ENCODE measurements around the gene RGMB.

Gene RGMB

GRCh38 chr5:98784411-98784810 is 10.9 kb downstream of the RGMB start:
- no peak overlapping the region for H3K4me3 ChIP-seq (ENCODE audit: low read length)
- 0 out of 2 replicates have a peak, but pooled peaks cover 1% of the 10 kb centered on the region for H3K4me1 ChIP-seq (ENCODE audit: control insufficient read depth, insufficient read depth, low read length)
- H3K27ac ChIP-seq (ENCODE audit: low read length), result no peak overlapping the region
- peaks cover 11% of the 10 kb centered on the region; the same call in 1 of the 2 replicates for H3K36me3 ChIP-seq (ENCODE audit: control insufficient read depth, insufficient read depth, low read length)
- H3K27me3 ChIP-seq (ENCODE audit: control insufficient read depth, insufficient read depth, low read length), result no peaks in the 10 kb centered on the region
- no peaks in the 10 kb centered on the region for H3K9me3 ChIP-seq (ENCODE audit: control insufficient read depth, insufficient read depth, low read length)
- DNase-seq (ENCODE audit: low read depth, low spot score), result no peak

GRCh38 chr5:98785244-98785643 is 11.8 kb downstream of the RGMB start:
- H3K27me3 ChIP-seq (ENCODE audit: control insufficient read depth, insufficient read depth, low read length), result no peaks in the 10 kb centered on the region
- H3K4me3 ChIP-seq (ENCODE audit: low read length), result no peak overlapping the region
- no peak for DNase-seq (ENCODE audit: low read depth, low spot score)
- H3K36me3 ChIP-seq (ENCODE audit: control insufficient read depth, insufficient read depth, low read length), result peaks cover 8% of the 10 kb centered on the region; the same call in 1 of the 2 replicates
- WGBS (ENCODE audit: insufficient coverage, insufficient read length), result no CpG with 5 or more reads among the region's 3 CpGs
- H3K9me3 ChIP-seq (ENCODE audit: control insufficient read depth, insufficient read depth, low read length), result no peaks in the 10 kb centered on the region
- H3K4me1 ChIP-seq (ENCODE audit: control insufficient read depth, insufficient read depth, low read length), result 0 out of 2 replicates have a peak, but pooled peaks cover 1% of the 10 kb centered on the region
- no peak overlapping the region for H3K27ac ChIP-seq (ENCODE audit: low read length)

GRCh38 chr5:98786191-98786853 is 12.9 kb downstream of the RGMB start:
- H3K27ac ChIP-seq (ENCODE audit: low read length), result no peak overlapping the region

GRCh38 chr5:98787131-98787719 is 13.8 kb downstream of the RGMB start:
- peaks cover 3% of the 10 kb centered on the region; the same call in 1 of the 2 replicates for H3K4me1 ChIP-seq (ENCODE audit: control insufficient read depth, insufficient read depth, low read length)
- no peak for DNase-seq (ENCODE audit: low read depth, low spot score)
- no peak overlapping the region for H3K4me3 ChIP-seq (ENCODE audit: low read length)
- peaks cover 8% of the 10 kb centered on the region; the same call in 1 of the 2 replicates for H3K36me3 ChIP-seq (ENCODE audit: control insufficient read depth, insufficient read depth, low read length)
- H3K9me3 ChIP-seq (ENCODE audit: control insufficient read depth, insufficient read depth, low read length), result no peaks in the 10 kb centered on the region
- H3K27me3 ChIP-seq (ENCODE audit: control insufficient read depth, insufficient read depth, low read length), result no peaks in the 10 kb centered on the region
- WGBS (ENCODE audit: insufficient coverage, insufficient read length), result no CpG with 5 or more reads among the region's 5 CpGs
- H3K27ac ChIP-seq (ENCODE audit: low read length), result no peak overlapping the region

More at GRCh38 chr5:98786191-98786853, 12.9 kb downstream of the RGMB start:
- Histone ChIP-seq H3K4me3 (ENCODE audit: low read length) (no peak overlapping the region), H3K27me3 (ENCODE audit: control insufficient read depth, insufficient read depth, low read length) (no peaks in the 10 kb centered on the region), H3K4me1 (ENCODE audit: control insufficient read depth, insufficient read depth, low read length) (peaks cover 3% of the 10 kb centered on the region; the same call in 1 of the 2 replicates), H3K36me3 (ENCODE audit: control insufficient read depth, insufficient read depth, low read length) (peaks cover 8% of the 10 kb centered on the region; the same call in 1 of the 2 replicates), H3K9me3 (ENCODE audit: control insufficient read depth, insufficient read depth, low read length) (no peaks in the 10 kb centered on the region)
- no peak for DNase-seq (ENCODE audit: low read depth, low spot score)
- no CpG with 5 or more reads among the region's 4 CpGs for WGBS (ENCODE audit: insufficient coverage, insufficient read length)

GRCh38 chr5:98789029-98789428 is 15.6 kb downstream of the RGMB start:
- peaks cover 3% of the 10 kb centered on the region; the same call in 1 of the 2 replicates for H3K4me1 ChIP-seq (ENCODE audit: control insufficient read depth, insufficient read depth, low read length)
- no peaks in the 10 kb centered on the region for H3K27me3 ChIP-seq (ENCODE audit: control insufficient read depth, insufficient read depth, low read length)
- no peak overlapping the region for H3K4me3 ChIP-seq (ENCODE audit: low read length)
- no CpG with 5 or more reads among the region's 3 CpGs for WGBS (ENCODE audit: insufficient coverage, insufficient read length)
- H3K36me3 ChIP-seq (ENCODE audit: control insufficient read depth, insufficient read depth, low read length), result peaks cover 9% of the 10 kb centered on the region
- no peak for DNase-seq (ENCODE audit: low read depth, low spot score)
- H3K9me3 ChIP-seq (ENCODE audit: control insufficient read depth, insufficient read depth, low read length), result no peaks in the 10 kb centered on the region
- no peak overlapping the region for H3K27ac ChIP-seq (ENCODE audit: low read length)

- Histone ChIP-seq H3K27ac (ENCODE audit: low read length) (no peak overlapping the region), H3K27me3 (ENCODE audit: control insufficient read depth, insufficient read depth, low read length) (no peaks in the 10 kb centered on the region), H3K36me3 (ENCODE audit: control insufficient read depth, insufficient read depth, low read length) (peaks cover 9% of the 10 kb centered on the region), H3K4me1 (ENCODE audit: control insufficient read depth, insufficient read depth, low read length) (peaks cover 5% of the 10 kb centered on the region; the same call in 1 of the 2 replicates), H3K4me3 (ENCODE audit: low read length) (no peak overlapping the region), H3K9me3 (ENCODE audit: control insufficient read depth, insufficient read depth, low read length) (no peaks in the 10 kb centered on the region)
- no peak for DNase-seq (ENCODE audit: low read depth, low spot score)
- WGBS (ENCODE audit: insufficient coverage, insufficient read length), result no CpG with 5 or more reads among the region's 7 CpGs
These were observed 17.6 kb downstream of the RGMB start for GRCh38 chr5:98791001-98791519.

GRCh38 chr5:98791898-98792580 is 18.6 kb downstream of the RGMB start:
- DNase-seq (ENCODE audit: low read depth, low spot score), result no peak
- H3K4me1 ChIP-seq (ENCODE audit: control insufficient read depth, insufficient read depth, low read length), result peaks cover 5% of the 10 kb centered on the region; the same call in 1 of the 2 replicates

GRCh38 chr5:98793223-98793622 is 19.8 kb downstream of the RGMB start:
- Histone ChIP-seq H3K9me3 (ENCODE audit: control insufficient read depth, insufficient read depth, low read length) (no peaks in the 10 kb centered on the region), H3K27ac (ENCODE audit: low read length) (no peak overlapping the region), H3K4me3 (ENCODE audit: low read length) (no peak overlapping the region), H3K27me3 (ENCODE audit: control insufficient read depth, insufficient read depth, low read length) (no peaks in the 10 kb centered on the region), H3K36me3 (ENCODE audit: control insufficient read depth, insufficient read depth, low read length) (peaks cover 4% of the 10 kb centered on the region), H3K4me1 (ENCODE audit: control insufficient read depth, insufficient read depth, low read length) (peaks cover 4% of the 10 kb centered on the region; the same call in 1 of the 2 replicates)
- WGBS (ENCODE audit: insufficient coverage, insufficient read length), result no CpG with 5 or more reads among the region's 14 CpGs
- no peak for DNase-seq (ENCODE audit: low read depth, low spot score)

More at GRCh38 chr5:98791898-98792580, 18.6 kb downstream of the RGMB start:
- no CpG with 5 or more reads among the region's 7 CpGs for WGBS (ENCODE audit: insufficient coverage, insufficient read length)
- Histone ChIP-seq H3K4me3 (ENCODE audit: low read length) (no peak overlapping the region), H3K27me3 (ENCODE audit: control insufficient read depth, insufficient read depth, low read length) (no peaks in the 10 kb centered on the region), H3K27ac (ENCODE audit: low read length) (no peak overlapping the region), H3K9me3 (ENCODE audit: control insufficient read depth, insufficient read depth, low read length) (no peaks in the 10 kb centered on the region), H3K36me3 (ENCODE audit: control insufficient read depth, insufficient read depth, low read length) (peaks cover 9% of the 10 kb centered on the region)

- no peak for DNase-seq (ENCODE audit: low read depth, low spot score)
- H3K4me3 ChIP-seq (ENCODE audit: low read length), result no peak overlapping the region
- H3K9me3 ChIP-seq (ENCODE audit: control insufficient read depth, insufficient read depth, low read length), result no peaks in the 10 kb centered on the region
- peaks cover 4% of the 10 kb centered on the region; the same call in 1 of the 2 replicates for H3K4me1 ChIP-seq (ENCODE audit: control insufficient read depth, insufficient read depth, low read length)
- H3K36me3 ChIP-seq (ENCODE audit: control insufficient read depth, insufficient read depth, low read length), result peaks cover 4% of the 10 kb centered on the region
- WGBS (ENCODE audit: insufficient coverage, insufficient read length), result no CpG with 5 or more reads among the region's 7 CpGs
- H3K27ac ChIP-seq (ENCODE audit: low read length), result no peak overlapping the region
- no peaks in the 10 kb centered on the region for H3K27me3 ChIP-seq (ENCODE audit: control insufficient read depth, insufficient read depth, low read length)
These were observed 20.5 kb downstream of the RGMB start for GRCh38 chr5:98794001-98794400.

- Histone ChIP-seq H3K36me3 (ENCODE audit: control insufficient read depth, insufficient read depth, low read length) (peaks cover 4% of the 10 kb centered on the region), H3K27me3 (ENCODE audit: control insufficient read depth, insufficient read depth, low read length) (no peaks in the 10 kb centered on the region), H3K4me1 (ENCODE audit: control insufficient read depth, insufficient read depth, low read length) (peaks cover 4% of the 10 kb centered on the region; the same call in 1 of the 2 replicates), H3K4me3 (ENCODE audit: low read length) (no peak overlapping the region), H3K27ac (ENCODE audit: low read length) (no peak overlapping the region), H3K9me3 (ENCODE audit: control insufficient read depth, insufficient read depth, low read length) (no peaks in the 10 kb centered on the region)
- WGBS (ENCODE audit: insufficient coverage, insufficient read length), result no CpG with 5 or more reads among the region's 9 CpGs
- no peak for DNase-seq (ENCODE audit: low read depth, low spot score)
These were observed 21.1 kb downstream of the RGMB start for GRCh38 chr5:98794414-98795080.
